Ovary (tissue), 9 donors: ENCODE measurements around the gene PPP2R1B. TPM values are rescaled to one million over a fixed set of nuclear protein-coding genes. Genes with fewer than 3 reads are reported as not detected.

Experiments
- DNase-seq, 5 donors: peaks; one replicate each; pipeline ENCODE4 v3.0.0-alpha.2; 2019 to 2020
- H3K27ac ChIP-seq, 2 donors: fragments of 200-600 bp; one replicate each; pipeline versions ENCODE4 v1.5.1 to v1.8.0; 2019 to 2022
- H3K27me3 ChIP-seq: fragments of 200-600 bp; one replicate; pipeline ENCODE4 v1.8.0; 2022
- H3K36me3 ChIP-seq: fragments of 200-600 bp; sonication (generic); one replicate; pipeline ENCODE4 v1.5.1; 2019
- H3K4me1 ChIP-seq: one replicate; pipeline ENCODE4 v1.8.1; 2013; ENCODE audit warnings: mild to moderate bottlenecking, moderate library complexity; ENCODE audit not compliant: insufficient read depth
- H3K4me3 ChIP-seq: fragments of 200-600 bp; sonication (generic); one replicate; pipeline ENCODE4 v1.5.1; 2017
- H3K9me3 ChIP-seq, 2 donors: fragments of 200-600 bp in 1 of 2; sonication (generic) in 1 of 2; one replicate each; pipeline versions ENCODE4 v1.5.1 to v1.8.1; 2013 to 2019; ENCODE audit warnings: mild to moderate bottlenecking in 1 of 2, moderate library complexity in 1 of 2
- CTCF ChIP-seq, 3 donors: fragments of 450-650 bp in 2 of 3; fragments of 200-600 bp in 1 of 3; IDR thresholded peaks; one replicate each; pipeline versions ENCODE4 v1.5.1 to v1.8.0; 2016 to 2022; ENCODE audit warnings: antibody characterized with exemption in 3 of 3, mild to moderate bottlenecking in 1 of 3
- EP300 ChIP-seq: sonication (generic); formaldehyde crosslinking; IDR thresholded peaks from one replicate; pipeline ENCODE4 v1.6.1; 2017; ENCODE audit warnings: antibody characterized with exemption
- POLR2A ChIP-seq: fragments of 450-650 bp; IDR thresholded peaks from one replicate; pipeline ENCODE4 v1.6.1; 2017; ENCODE audit warnings: antibody characterized with exemption, mild to moderate bottlenecking, moderate library complexity
- WGBS, 3 donors: extraction: QIAGEN DNeasy Blood & Tissue Kit in 1 of 3; methylation state at CpG; one replicate each; pipeline versions ENCODE4 v1.1.5 to v1.1.7; 2013 to 2017; 5-methylcytosine and 5-hydroxymethylcytosine counted together
- intact Hi-C, 4 donors: fragments of 100-400 bp; cut with DNase I; formaldehyde crosslinking; loops; one replicate each; pipeline versions ENCODE4 v1.11.0 to v1.15.1; 2022 to 2023
- polyA plus RNA-seq, 2 donors: library from polyadenylated mRNA; stranded (reverse); fragments of 200-250 nt in 1 of 2; fragments of 350-450 nt in 1 of 2; fragmentation: Illumina TruSeq in 1 of 2; extraction: RNeasy Lipid Tissue Mini Kit (QIAGEN cat#74804) in 1 of 2; gene quantifications; one replicate each; pipeline ENCODE4 v1.2.3, GENCODE V29; 2013 to 2014
- total RNA-seq, 7 donors: library from RNA; depleted of rRNA in 2 of 7; stranded (reverse); fragments of >200 nt in 2 of 7; fragmentation: NEBNext Ultra II Directional in 3 of 7; extraction: Animal tissue kit (Norgen Biotek cat#: 25700) in 3 of 7; gene quantifications; one replicate each; pipeline versions ENCODE4 v1.1.0 to v1.2.4, GENCODE V29; 2016 to 2023
- donor health status: DM: no; HTN: no; CAD: no; lungs with moderate emphysema.
- donor health status: DM: no; HTN: no; CAD: no.
- donor health status: Bipolar disorder and iron deficiency.
- donor health status: DM: yes; HTN: yes; CAD: no.
- donor health status: DM: no; HTN: no; CAD: no.
- donor health status: DM: yes; HTN: yes; CAD: no.

The PPP2R1B gene
- total and polyA plus RNA-seq, 9 donors, result 9.8 to 36.4 (median 25.1) TPM

- no peak overlapping the region for H3K27ac ChIP-seq
- H3K9me3 ChIP-seq, result no peaks in the 10 kb centered on the region
- no peaks in the 10 kb centered on the region for H3K36me3 ChIP-seq
- TF ChIP-seq POLR2A (no peak), CTCF (IDR thresholded peaks at IDR 0.05) (no peak), EP300 (no peak)
- no peaks in the 10 kb centered on the region for H3K27me3 ChIP-seq
- intact Hi-C loops, result no loop called here
- peaks cover 5% of the 10 kb centered on the region for H3K4me1 ChIP-seq
- no peak overlapping the region for H3K4me3 ChIP-seq
- DNase-seq, result no peak
- 87 to 90% (median 88%) methylated on average over 4 of the region's 4 CpGs for WGBS, 3 donors
These were observed 5.2 kb downstream of the PPP2R1B start for GRCh38 chr11:111761036-111761435.

GRCh38 chr11:111759778-111760407 is 6.3 kb downstream of the PPP2R1B start:
- Histone ChIP-seq H3K9me3 (no peaks in the 10 kb centered on the region), H3K27me3 (no peaks in the 10 kb centered on the region), H3K36me3 (no peaks in the 10 kb centered on the region), H3K27ac (no peak overlapping the region), H3K4me3 (no peak overlapping the region), H3K4me1 (peaks cover 6% of the 10 kb centered on the region)
- 45 to 59% (median 49%) methylated on average over 5 of the region's 5 CpGs for WGBS, 3 donors
- DNase-seq, result no peak
- intact Hi-C loops, result no loop called here
- no peak for TF ChIP-seq EP300
- no peak for TF ChIP-seq CTCF (IDR thresholded peaks at IDR 0.05)
- TF ChIP-seq POLR2A, result no peak

- no peak overlapping the region for H3K27ac ChIP-seq
- TF ChIP-seq EP300, result no peak
- no peak for TF ChIP-seq POLR2A
- no peak for TF ChIP-seq CTCF (IDR thresholded peaks at IDR 0.05)
- DNase-seq, result no peak
- no peaks in the 10 kb centered on the region for H3K27me3 ChIP-seq
- H3K9me3 ChIP-seq, result no peaks in the 10 kb centered on the region
- intact Hi-C loops, result no loop called here
- H3K4me1 ChIP-seq, result peaks cover 4% of the 10 kb centered on the region
- H3K36me3 ChIP-seq, result no peaks in the 10 kb centered on the region
- no peak overlapping the region for H3K4me3 ChIP-seq
These were observed 6.8 kb downstream of the PPP2R1B start for GRCh38 chr11:111759376-111759775.

GRCh38 chr11:111756097-111756496 is 10.1 kb downstream of the PPP2R1B start:
- 92 to 97% (median 93%) methylated on average over 6 of the region's 6 CpGs for WGBS, 3 donors

More at GRCh38 chr11:111756097-111756496, 10.1 kb downstream of the PPP2R1B start:
- Histone ChIP-seq H3K27me3 (no peaks in the 10 kb centered on the region), H3K36me3 (no peaks in the 10 kb centered on the region), H3K9me3 (no peaks in the 10 kb centered on the region), H3K4me3 (no peak overlapping the region), H3K4me1 (peaks cover 2% of the 10 kb centered on the region), H3K27ac (no peak overlapping the region)
- intact Hi-C loops, result no loop called here
- TF ChIP-seq EP300 (no peak), CTCF (IDR thresholded peaks at IDR 0.05) (no peak), POLR2A (no peak)
- DNase-seq, result no peak
